Measurements from ENCODE around the gene CDC42BPA. TPM values are rescaled to one million over a fixed set of nuclear protein-coding genes. Genes with fewer than 3 reads are reported as not detected.

The CDC42BPA gene
- total and polyA plus RNA-seq, 9 of the 15 experiments (the other 6 are each of a cell fraction or from before 2014, with no cell fraction given): 8.0 to 77.5 (median 52.1) TPM

GRCh38 chr1:226952118-226952441 is 366.2 kb downstream of the CDC42BPA start:
- ATAC-seq (peak; percentile 12; the same call in 1 of the 3 replicates), DNase-seq (ENCODE audit: extremely low read depth in 1 of 4, low spot score in 3 of 4) (no peak), FAIRE-seq (no peak)
- no peak overlapping the region for H2AFZ ChIP-seq (ENCODE audit: low read depth, low read length)
- in situ Hi-C loops (cut with MboI) (no loop called here), intact Hi-C loops (cut with micrococcal nuclease) (no loop called here)
- no peaks in the 10 kb centered on the region for H3K36me3 ChIP-seq (ENCODE audit: control insufficient read depth, insufficient read depth, low read length)
- no peaks in the 10 kb centered on the region for H3K27me3 ChIP-seq (ENCODE audit: control insufficient read depth in 2 of 2, insufficient read depth in 2 of 2, low read length in 2 of 2)
- H3K4me1 ChIP-seq (replicated peaks in 1 of 2; ENCODE audit: control insufficient read depth in 2 of 2, insufficient read depth in 2 of 2, low read length in 2 of 2): no peaks in the 10 kb centered on the region
- H4K20me1 ChIP-seq (replicated peaks; ENCODE audit: control insufficient read depth, insufficient read depth, low read length): peaks cover 10% of the 10 kb centered on the region
- BruUV-seq (replicated peaks): no TSS peak
- POLR2A ChIA-PET: interaction anchor here (0.5 kb wide), 1 partner anchor 363 kb away, joined by 4 read pairs; no protein-coding TSS in a partner anchor
- no peaks in the 10 kb centered on the region for H3K9me3 ChIP-seq (replicated peaks; ENCODE audit: control insufficient read depth, insufficient read depth, low read depth, low read length)
- H3K4me3 ChIP-seq: no peak overlapping the region
- CTCF ChIA-PET (ENCODE audit: low intra/inter-chr PET ratio): no interaction called here
- H3K9me1 ChIP-seq (ENCODE audit: control insufficient read depth, insufficient read depth, low read length): no peaks in the 10 kb centered on the region
- H3K9ac ChIP-seq (ENCODE audit: insufficient read depth in 1 of 2, low read depth in 2 of 2, low read length in 2 of 2): no peak overlapping the region
- H3K79me2 ChIP-seq (ENCODE audit: control insufficient read depth, insufficient read depth, low read length): peaks cover 12% of the 10 kb centered on the region; the same call in 2 of the 3 replicates
- H3K4me2 ChIP-seq (ENCODE audit: insufficient read depth, low read length): no peak overlapping the region
- WGBS (ENCODE audit: insufficient coverage, low coverage, missing lambda C conversion rate): 71% methylated on average over 3 of the region's 3 CpGs
- H3K27ac ChIP-seq (ENCODE audit: extremely low read depth, low read depth, low read length): no peak overlapping the region
- TF ChIP-seq CBFA2T3 (IDR thresholded peaks at IDR 0.05) (no peak), ASH1L (IDR thresholded peaks at IDR 0.05; ENCODE audit: borderline replicate concordance, low read depth, partially characterized antibody) (no peak), ZNF740 (CRISPR knock-in tag; IDR thresholded peaks at IDR 0.05) (no peak), ZNF740 (tag; IDR thresholded peaks at IDR 0.05) (no peak), ZFX (CRISPR knock-in tag; IDR thresholded peaks at IDR 0.05) (no peak), MLLT1 (IDR thresholded peaks at IDR 0.05) (no peak), CGGBP1 (CRISPR knock-in tag; IDR thresholded peaks at IDR 0.05) (no peak), SMC3 (conservative IDR thresholded peaks at IDR 0.05; ENCODE audit: insufficient read depth, low read depth, low read length) (no peak), TSHZ1 (CRISPR knock-in tag; IDR thresholded peaks at IDR 0.05) (no peak), ZBTB33 (CRISPR knock-in tag; IDR thresholded peaks at IDR 0.05) (no peak), ZBTB34 (CRISPR knock-in tag; IDR thresholded peaks at IDR 0.05) (no peak), MED1 (CRISPR knock-in tag; IDR thresholded peaks at IDR 0.05; ENCODE audit: borderline replicate concordance) (no peak)
